Measurements from ENCODE around the gene ESYT1. TPM values are rescaled to one million over a fixed set of nuclear protein-coding genes. Genes with fewer than 3 reads are reported as not detected.

Gene ESYT1
- total and polyA plus RNA-seq, 10 of the 15 experiments (the other 5 are each of a cell fraction or from before 2014, with no cell fraction given): 47.5 to 120 (median 87.1) TPM

DNA sequence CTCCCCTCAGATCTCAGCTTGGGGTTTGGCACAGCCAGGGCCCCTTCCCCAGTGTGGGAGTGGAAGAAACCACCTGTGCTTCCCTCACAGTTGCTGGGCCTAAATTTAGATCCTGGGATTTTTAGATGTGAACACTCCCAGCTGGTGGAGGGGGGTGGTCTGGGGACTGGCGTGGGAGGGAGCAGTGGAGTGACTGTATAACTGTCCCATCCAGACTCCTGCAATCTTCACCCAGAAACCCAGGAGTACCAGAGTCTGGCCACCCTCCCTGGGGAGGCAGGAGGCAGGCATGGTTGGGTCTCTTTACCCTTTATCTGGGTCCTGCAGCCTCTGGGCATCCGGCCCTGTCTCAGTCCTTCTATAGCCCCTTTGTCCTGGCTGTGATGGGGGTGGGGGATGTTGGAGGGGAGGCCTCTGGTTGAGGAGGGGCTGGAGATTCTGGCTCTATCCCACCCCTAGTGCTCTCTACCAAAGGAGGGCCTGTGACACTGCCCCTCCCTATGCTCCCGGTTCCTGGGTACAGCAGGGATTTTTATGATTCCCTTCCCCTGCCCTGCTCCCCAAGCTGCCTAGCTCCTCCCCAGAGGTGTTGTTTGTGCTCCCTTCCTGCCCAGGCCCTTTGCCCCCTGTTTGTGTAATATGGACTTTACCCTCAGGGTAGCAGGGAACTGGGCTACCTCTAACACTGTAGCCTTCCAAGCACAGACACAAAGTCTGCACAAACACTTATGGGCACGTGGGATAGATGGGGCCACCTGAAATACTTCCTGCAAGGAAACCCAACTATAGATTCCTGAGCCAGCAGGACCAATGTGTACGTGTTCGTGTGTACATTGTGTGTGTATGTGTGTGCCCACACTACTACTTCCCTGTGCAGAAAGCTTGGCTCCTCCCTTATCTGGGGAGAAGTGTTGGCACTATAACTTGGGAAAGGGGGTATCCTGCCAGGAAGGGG is 46.4 kb upstream of the ESYT1 start:
- intact Hi-C loops (cut with micrococcal nuclease; ENCODE audit: unreplicated experiment) (loop anchor here (5.0 kb wide), 1 partner anchor 34 kb away; no protein-coding TSS in a partner anchor), in situ Hi-C loops (cut with MboI) (no loop called here)
- SMC1A ChIA-PET (ENCODE audit: uncharacterized antibody, unreplicated experiment): no interaction called here
- RAD21 ChIA-PET (ENCODE audit: unreplicated experiment): no interaction called here
- DNase-seq (ENCODE audit: low read depth, low spot score) (no peak), FAIRE-seq (no peak), ATAC-seq (no peak)
- TF ChIP-seq, protein P1, sequence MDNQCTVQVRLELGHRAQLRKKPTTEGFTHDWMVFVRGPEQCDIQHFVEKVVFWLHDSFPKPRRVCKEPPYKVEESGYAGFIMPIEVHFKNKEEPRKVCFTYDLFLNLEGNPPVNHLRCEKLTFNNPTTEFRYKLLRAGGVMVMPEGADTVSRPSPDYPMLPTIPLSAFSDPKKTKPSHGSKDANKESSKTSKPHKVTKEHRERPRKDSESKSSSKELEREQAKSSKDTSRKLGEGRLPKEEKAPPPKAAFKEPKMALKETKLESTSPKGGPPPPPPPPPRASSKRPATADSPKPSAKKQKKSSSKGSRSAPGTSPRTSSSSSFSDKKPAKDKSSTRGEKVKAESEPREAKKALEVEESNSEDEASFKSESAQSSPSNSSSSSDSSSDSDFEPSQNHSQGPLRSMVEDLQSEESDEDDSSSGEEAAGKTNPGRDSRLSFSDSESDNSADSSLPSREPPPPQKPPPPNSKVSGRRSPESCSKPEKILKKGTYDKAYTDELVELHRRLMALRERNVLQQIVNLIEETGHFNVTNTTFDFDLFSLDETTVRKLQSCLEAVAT (IDR thresholded peaks at IDR 0.05): no peak
- no peak for TF ChIP-seq IKZF1 (conservative IDR thresholded peaks at IDR 0.05)
- TF ChIP-seq, protein P2, sequence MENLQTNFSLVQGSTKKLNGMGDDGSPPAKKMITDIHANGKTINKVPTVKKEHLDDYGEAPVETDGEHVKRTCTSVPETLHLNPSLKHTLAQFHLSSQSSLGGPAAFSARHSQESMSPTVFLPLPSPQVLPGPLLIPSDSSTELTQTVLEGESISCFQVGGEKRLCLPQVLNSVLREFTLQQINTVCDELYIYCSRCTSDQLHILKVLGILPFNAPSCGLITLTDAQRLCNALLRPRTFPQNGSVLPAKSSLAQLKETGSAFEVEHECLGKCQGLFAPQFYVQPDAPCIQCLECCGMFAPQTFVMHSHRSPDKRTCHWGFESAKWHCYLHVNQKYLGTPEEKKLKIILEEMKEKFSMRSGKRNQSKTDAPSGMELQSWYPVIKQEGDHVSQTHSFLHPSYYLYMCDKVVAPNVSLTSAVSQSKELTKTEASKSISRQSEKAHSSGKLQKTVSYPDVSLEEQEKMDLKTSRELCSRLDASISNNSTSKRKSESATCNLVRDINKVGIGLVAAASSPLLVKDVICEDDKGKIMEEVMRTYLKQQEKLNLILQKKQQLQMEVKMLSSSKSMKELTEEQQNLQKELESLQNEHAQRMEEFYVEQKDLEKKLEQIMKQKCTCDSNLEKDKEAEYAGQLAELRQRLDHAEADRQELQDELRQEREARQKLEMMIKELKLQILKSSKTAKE (IDR thresholded peaks at IDR 0.05; ENCODE audit: low read depth, poor library complexity, severe bottlenecking): no peak
- TF ChIP-seq CHD2 (IDR thresholded peaks at IDR 0.05; ENCODE audit: borderline replicate concordance, low read depth, low read length): no peak
- no peak for TF ChIP-seq SPI1 (IDR thresholded peaks at IDR 0.05; ENCODE audit: borderline replicate concordance, insufficient read depth, low read depth, low read length)
- TF ChIP-seq TCF3 (IDR thresholded peaks at IDR 0.05; ENCODE audit: borderline replicate concordance, insufficient read depth, low read depth, low read length): no peak
- no peak for TF ChIP-seq FOS (IDR thresholded peaks at IDR 0.05; ENCODE audit: borderline replicate concordance, extremely low read depth, insufficient read length)
- TF ChIP-seq, protein P3, sequence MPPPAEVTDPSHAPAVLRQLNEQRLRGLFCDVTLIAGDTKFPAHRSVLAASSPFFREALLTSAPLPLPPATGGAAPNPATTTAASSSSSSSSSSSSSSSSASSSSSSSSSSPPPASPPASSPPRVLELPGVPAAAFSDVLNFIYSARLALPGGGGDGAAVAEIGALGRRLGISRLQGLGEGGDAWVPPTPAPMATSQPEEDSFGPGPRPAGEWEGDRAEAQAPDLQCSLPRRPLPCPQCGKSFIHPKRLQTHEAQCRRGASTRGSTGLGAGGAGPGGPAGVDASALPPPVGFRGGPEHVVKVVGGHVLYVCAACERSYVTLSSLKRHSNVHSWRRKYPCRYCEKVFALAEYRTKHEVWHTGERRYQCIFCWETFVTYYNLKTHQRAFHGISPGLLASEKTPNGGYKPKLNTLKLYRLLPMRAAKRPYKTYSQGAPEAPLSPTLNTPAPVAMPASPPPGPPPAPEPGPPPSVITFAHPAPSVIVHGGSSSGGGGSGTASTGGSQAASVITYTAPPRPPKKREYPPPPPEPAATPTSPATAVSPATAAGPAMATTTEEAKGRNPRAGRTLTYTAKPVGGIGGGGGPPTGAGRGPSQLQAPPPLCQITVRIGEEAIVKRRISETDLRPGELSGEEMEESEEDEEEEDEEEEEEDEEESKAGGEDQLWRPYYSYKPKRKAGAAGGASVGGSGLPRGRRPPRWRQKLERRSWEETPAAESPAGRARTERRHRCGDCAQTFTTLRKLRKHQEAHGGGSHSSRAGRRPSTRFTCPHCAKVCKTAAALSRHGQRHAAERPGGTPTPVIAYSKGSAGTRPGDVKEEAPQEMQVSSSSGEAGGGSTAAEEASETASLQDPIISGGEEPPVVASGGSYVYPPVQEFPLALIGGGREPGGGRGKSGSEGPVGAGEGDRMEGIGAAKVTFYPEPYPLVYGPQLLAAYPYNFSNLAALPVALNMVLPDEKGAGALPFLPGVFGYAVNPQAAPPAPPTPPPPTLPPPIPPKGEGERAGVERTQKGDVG (CRISPR knock-in tag; IDR thresholded peaks at IDR 0.05): no peak
- no peak for TF ChIP-seq RUNX3 (IDR thresholded peaks at IDR 0.05; ENCODE audit: low read length)
- TF ChIP-seq MYC (IDR thresholded peaks at IDR 0.05; ENCODE audit: insufficient read depth, insufficient read length, insufficient replicate concordance, low read length, severe bottlenecking): no peak
- no peak for TF ChIP-seq FOXM1 (IDR thresholded peaks at IDR 0.05; ENCODE audit: low read depth, low read length)
- TF ChIP-seq EED (IDR thresholded peaks at IDR 0.05; ENCODE audit: low read depth): no peak
- Histone ChIP-seq H3K27me3 (replicated peaks in 1 of 2; ENCODE audit: control insufficient read depth in 2 of 2, insufficient read depth in 2 of 2, low read length in 1 of 2) (peaks cover 9 to 15% of the 10 kb centered on the region in 2 experiments; a peak in 3 of 4 replicates), H2AFZ (ENCODE audit: control insufficient read depth, low read depth, low read length) (no peak overlapping the region), H3K4me1 (ENCODE audit: control insufficient read depth, insufficient read depth, low read length) (no peaks in the 10 kb centered on the region), H3K36me3 (ENCODE audit: control insufficient read depth in 2 of 2, insufficient read depth in 2 of 2, low read length in 1 of 2) (no peaks in the 10 kb centered on the region), H3K27ac (ENCODE audit: control insufficient read depth, insufficient read depth) (no peak overlapping the region), H3K4me3 (no peak overlapping the region), H4K20me1 (ENCODE audit: control insufficient read depth, insufficient read depth) (no peaks in the 10 kb centered on the region), H3K4me2 (ENCODE audit: control insufficient read depth, insufficient read depth) (no peak overlapping the region), H3K9me3 (replicated peaks; ENCODE audit: control insufficient read depth, insufficient read depth, low read length) (no peaks in the 10 kb centered on the region), H3K79me2 (ENCODE audit: control insufficient read depth, insufficient read depth, low read length) (no peaks in the 10 kb centered on the region), H3K9ac (ENCODE audit: control insufficient read depth, insufficient read depth, low read length) (no peak overlapping the region)
- CTCF ChIA-PET: interaction anchor here (1.3 kb wide), 1 partner anchor 44 kb away, joined by 3 read pairs; no protein-coding TSS in a partner anchor
- no TSS peak for BruUV-seq (replicated peaks)
- POLR2A ChIA-PET: no interaction called here
- WGBS (ENCODE audit: insufficient coverage, insufficient replicate concordance, low lambda C conversion rate, missing lambda C conversion rate): 28% methylated on average over 6 of the region's 6 CpGs
